ENCODE measurements around the gene HBG2.
"Not testable (repeated sequence)": the region's sequence is repeated elsewhere in the genome, so short reads cannot be mapped to it uniquely, and the experiment has no call there.

HBG2 gene

GRCh38 chr11:5258543-5259262, 4.1 kb upstream of the HBG2 start:
- no peak for DNase-seq (ENCODE audit: low read depth)
- H3K27me3 ChIP-seq (replicated peaks; ENCODE audit: control insufficient read depth, insufficient read depth, low read length): no peaks in the 10 kb centered on the region
- no peaks in the 10 kb centered on the region for H3K36me3 ChIP-seq (ENCODE audit: control insufficient read depth, insufficient read depth, low read length, severe bottlenecking)
- H3K4me3 ChIP-seq (ENCODE audit: low read length): no peak overlapping the region
- no peak overlapping the region for H3K9ac ChIP-seq (ENCODE audit: low read length)
- H3K4me1 ChIP-seq (ENCODE audit: control insufficient read depth, insufficient read depth, low read length): peaks cover 8% of the 10 kb centered on the region
- peaks cover 3% of the 10 kb centered on the region for H3K9me3 ChIP-seq (ENCODE audit: control insufficient read depth, low read length)

- H3K36me3 ChIP-seq (ENCODE audit: control insufficient read depth, insufficient read depth, low read length, severe bottlenecking): no peaks in the 10 kb centered on the region
Measured at GRCh38 chr11:5257296-5257695, 2.7 kb upstream of the HBG2 start.

GRCh38 chr11:5254023-5254422, 558 bp downstream of the HBG2 start:
- H3K9ac ChIP-seq (ENCODE audit: low read length): not testable (repeated sequence)

More at GRCh38 chr11:5257296-5257695, 2.7 kb upstream of the HBG2 start:
- Histone ChIP-seq H3K4me3 (ENCODE audit: low read length) (no peak overlapping the region), H3K27me3 (replicated peaks; ENCODE audit: control insufficient read depth, insufficient read depth, low read length) (peaks cover 8% of the 10 kb centered on the region), H3K9ac (ENCODE audit: low read length) (no peak overlapping the region), H3K4me1 (ENCODE audit: control insufficient read depth, insufficient read depth, low read length) (peaks cover 8% of the 10 kb centered on the region), H3K9me3 (ENCODE audit: control insufficient read depth, low read length) (peaks cover 3% of the 10 kb centered on the region)
- DNase-seq (ENCODE audit: low read depth): no peak

GRCh38 chr11:5253440-5253839, 1.1 kb downstream of the HBG2 start:
- H3K4me3 ChIP-seq (ENCODE audit: low read length); H3K36me3 ChIP-seq (ENCODE audit: control insufficient read depth, insufficient read depth, low read length, severe bottlenecking); H3K9me3 ChIP-seq (ENCODE audit: control insufficient read depth, low read length); H3K9ac ChIP-seq (ENCODE audit: low read length); H3K4me1 ChIP-seq (ENCODE audit: control insufficient read depth, insufficient read depth, low read length); DNase-seq (ENCODE audit: low read depth): not testable (repeated sequence)
- H3K27me3 ChIP-seq (replicated peaks; ENCODE audit: control insufficient read depth, insufficient read depth, low read length): peaks cover 13% of the 10 kb centered on the region

More at GRCh38 chr11:5254023-5254422, 558 bp downstream of the HBG2 start:
- H3K27me3 ChIP-seq (replicated peaks; ENCODE audit: control insufficient read depth, insufficient read depth, low read length): peaks cover 13% of the 10 kb centered on the region
- not testable (repeated sequence) for DNase-seq (ENCODE audit: low read depth); H3K4me1 ChIP-seq (ENCODE audit: control insufficient read depth, insufficient read depth, low read length); H3K36me3 ChIP-seq (ENCODE audit: control insufficient read depth, insufficient read depth, low read length, severe bottlenecking); H3K9me3 ChIP-seq (ENCODE audit: control insufficient read depth, low read length); H3K4me3 ChIP-seq (ENCODE audit: low read length)

GRCh38 chr11:5252919-5253265, 1.7 kb downstream of the HBG2 start:
- no peak for DNase-seq (ENCODE audit: low read depth)
- no peak overlapping the region for H3K4me3 ChIP-seq (ENCODE audit: low read length)
- peaks cover 8% of the 10 kb centered on the region for H3K4me1 ChIP-seq (ENCODE audit: control insufficient read depth, insufficient read depth, low read length)
- H3K27me3 ChIP-seq (replicated peaks; ENCODE audit: control insufficient read depth, insufficient read depth, low read length): peaks cover 13% of the 10 kb centered on the region
- H3K9ac ChIP-seq (ENCODE audit: low read length): no peak overlapping the region
- H3K9me3 ChIP-seq (ENCODE audit: control insufficient read depth, low read length): no peaks in the 10 kb centered on the region
- H3K36me3 ChIP-seq (ENCODE audit: control insufficient read depth, insufficient read depth, low read length, severe bottlenecking): no peaks in the 10 kb centered on the region

GRCh38 chr11:5252192-5252918, 2.2 kb downstream of the HBG2 start:
- Histone ChIP-seq H3K36me3 (ENCODE audit: control insufficient read depth, insufficient read depth, low read length, severe bottlenecking) (no peaks in the 10 kb centered on the region), H3K4me1 (ENCODE audit: control insufficient read depth, insufficient read depth, low read length) (peaks cover 8% of the 10 kb centered on the region), H3K4me3 (ENCODE audit: low read length) (no peak overlapping the region), H3K27me3 (replicated peaks; ENCODE audit: control insufficient read depth, insufficient read depth, low read length) (peaks cover 13% of the 10 kb centered on the region), H3K9ac (ENCODE audit: low read length) (no peak overlapping the region), H3K9me3 (ENCODE audit: control insufficient read depth, low read length) (no peaks in the 10 kb centered on the region)
- DNase-seq (ENCODE audit: low read depth): no peak

GRCh38 chr11:5251746-5252145, 2.8 kb downstream of the HBG2 start:
- no peak overlapping the region for H3K4me3 ChIP-seq (ENCODE audit: low read length)
- H3K36me3 ChIP-seq (ENCODE audit: control insufficient read depth, insufficient read depth, low read length, severe bottlenecking): no peaks in the 10 kb centered on the region
- peaks cover 8% of the 10 kb centered on the region for H3K4me1 ChIP-seq (ENCODE audit: control insufficient read depth, insufficient read depth, low read length)
- H3K9ac ChIP-seq (ENCODE audit: low read length): no peak overlapping the region
- no peak for DNase-seq (ENCODE audit: low read depth)
- H3K27me3 ChIP-seq (replicated peaks; ENCODE audit: control insufficient read depth, insufficient read depth, low read length): peaks cover 13% of the 10 kb centered on the region
- H3K9me3 ChIP-seq (ENCODE audit: control insufficient read depth, low read length): no peaks in the 10 kb centered on the region

- no peak for DNase-seq (ENCODE audit: low read depth)
- Histone ChIP-seq H3K27me3 (replicated peaks; ENCODE audit: control insufficient read depth, insufficient read depth, low read length) (peaks cover 13% of the 10 kb centered on the region), H3K9ac (ENCODE audit: low read length) (no peak overlapping the region), H3K4me1 (ENCODE audit: control insufficient read depth, insufficient read depth, low read length) (peaks cover 8% of the 10 kb centered on the region), H3K4me3 (ENCODE audit: low read length) (no peak overlapping the region), H3K9me3 (ENCODE audit: control insufficient read depth, low read length) (no peaks in the 10 kb centered on the region), H3K36me3 (ENCODE audit: control insufficient read depth, insufficient read depth, low read length, severe bottlenecking) (no peaks in the 10 kb centered on the region)
Measured at GRCh38 chr11:5250543-5251204, 3.9 kb downstream of the HBG2 start.

- H3K4me1 ChIP-seq (ENCODE audit: control insufficient read depth, insufficient read depth, low read length); H3K36me3 ChIP-seq (ENCODE audit: control insufficient read depth, insufficient read depth, low read length, severe bottlenecking); H3K4me3 ChIP-seq (ENCODE audit: low read length); H3K9ac ChIP-seq (ENCODE audit: low read length); H3K9me3 ChIP-seq (ENCODE audit: control insufficient read depth, low read length): not testable (repeated sequence)
- H3K27me3 ChIP-seq (replicated peaks; ENCODE audit: control insufficient read depth, insufficient read depth, low read length): peaks cover 13% of the 10 kb centered on the region
- peak; percentile 72 for DNase-seq (ENCODE audit: low read depth)
Measured at GRCh38 chr11:5249807-5250396, 4.7 kb downstream of the HBG2 start, which contains the start of gene HBG1. HBG1 (minus strand) TSS chr11:5249857; CDS start chr11:5249804, 53 bp downstream.

- H3K36me3 ChIP-seq (ENCODE audit: control insufficient read depth, insufficient read depth, low read length, severe bottlenecking); H3K9me3 ChIP-seq (ENCODE audit: control insufficient read depth, low read length); H3K4me3 ChIP-seq (ENCODE audit: low read length); H3K9ac ChIP-seq (ENCODE audit: low read length); H3K4me1 ChIP-seq (ENCODE audit: control insufficient read depth, insufficient read depth, low read length); DNase-seq (ENCODE audit: low read depth): not testable (repeated sequence)
- H3K27me3 ChIP-seq (replicated peaks; ENCODE audit: control insufficient read depth, insufficient read depth, low read length): peaks cover 18% of the 10 kb centered on the region
Measured at GRCh38 chr11:5248498-5248897, 6.1 kb downstream of the HBG2 start.
